Measurements from ENCODE around the gene GRK3. TPM values are rescaled to one million over a fixed set of nuclear protein-coding genes. Genes with fewer than 3 reads are reported as not detected.

Gene GRK3
- total RNA-seq, 1 donor from 2014 or later = 74.9 TPM

GRCh38 chr22:25673713-25674112 lies 109.2 kb downstream of the GRK3 start:
- no peaks in the 10 kb centered on the region for H3K4me1 ChIP-seq
- H3K9me3 ChIP-seq = no peaks in the 10 kb centered on the region
- no peak overlapping the region for H3K4me3 ChIP-seq
- H3K27me3 ChIP-seq = no peaks in the 10 kb centered on the region
- intact Hi-C loops (cut with DNase I) = no loop called here
- DNase-seq (ENCODE audit: low spot score in 2 of 2) = no peak
- H3K36me3 ChIP-seq = no peaks in the 10 kb centered on the region
- no peak overlapping the region for H3K27ac ChIP-seq
- no peak for TF ChIP-seq CTCF (IDR thresholded peaks at IDR 0.05)

GRCh38 chr22:25677631-25678030 lies 113.2 kb downstream of the GRK3 start:
- no peaks in the 10 kb centered on the region for H3K36me3 ChIP-seq
- no peak for DNase-seq (ENCODE audit: low spot score in 2 of 2)
- no peaks in the 10 kb centered on the region for H3K27me3 ChIP-seq
- no peak overlapping the region for H3K4me3 ChIP-seq
- H3K4me1 ChIP-seq = no peaks in the 10 kb centered on the region
- no peak for TF ChIP-seq CTCF (IDR thresholded peaks at IDR 0.05)
- H3K27ac ChIP-seq = no peak overlapping the region
- intact Hi-C loops (cut with DNase I) = no loop called here
- no peaks in the 10 kb centered on the region for H3K9me3 ChIP-seq

GRCh38 chr22:25680051-25680450 lies 115.6 kb downstream of the GRK3 start:
- intact Hi-C loops (cut with DNase I) = no loop called here
- H3K4me1 ChIP-seq = no peaks in the 10 kb centered on the region
- H3K36me3 ChIP-seq = no peaks in the 10 kb centered on the region
- TF ChIP-seq CTCF (IDR thresholded peaks at IDR 0.05) = no peak
- H3K9me3 ChIP-seq = no peaks in the 10 kb centered on the region
- H3K27me3 ChIP-seq = no peaks in the 10 kb centered on the region
- H3K4me3 ChIP-seq = no peak overlapping the region
- no peak for DNase-seq (ENCODE audit: low spot score in 2 of 2)
- H3K27ac ChIP-seq = no peak overlapping the region

- H3K27me3 ChIP-seq = no peaks in the 10 kb centered on the region
- no peaks in the 10 kb centered on the region for H3K9me3 ChIP-seq
- H3K36me3 ChIP-seq = no peaks in the 10 kb centered on the region
- H3K4me1 ChIP-seq = no peaks in the 10 kb centered on the region
- no peak for DNase-seq (ENCODE audit: low spot score in 2 of 2)
- H3K4me3 ChIP-seq = no peak overlapping the region
- no peak for TF ChIP-seq CTCF (IDR thresholded peaks at IDR 0.05)
- no peak overlapping the region for H3K27ac ChIP-seq
- intact Hi-C loops (cut with DNase I) = no loop called here
Observed at GRCh38 chr22:25680956-25681355, 116.5 kb downstream of the GRK3 start.

GRCh38 chr22:25682109-25682508 lies 117.6 kb downstream of the GRK3 start:
- no peak overlapping the region for H3K27ac ChIP-seq
- no peaks in the 10 kb centered on the region for H3K27me3 ChIP-seq
- no peak overlapping the region for H3K4me3 ChIP-seq
- no peaks in the 10 kb centered on the region for H3K36me3 ChIP-seq
- no peaks in the 10 kb centered on the region for H3K9me3 ChIP-seq
- TF ChIP-seq CTCF (IDR thresholded peaks at IDR 0.05) = no peak
- intact Hi-C loops (cut with DNase I) = no loop called here
- no peak for DNase-seq (ENCODE audit: low spot score in 2 of 2)
- H3K4me1 ChIP-seq = no peaks in the 10 kb centered on the region

GRCh38 chr22:25688627-25689026 lies 124.2 kb downstream of the GRK3 start:
- no peaks in the 10 kb centered on the region for H3K4me1 ChIP-seq
- H3K4me3 ChIP-seq = no peak overlapping the region
- intact Hi-C loops (cut with DNase I) = no loop called here
- no peaks in the 10 kb centered on the region for H3K9me3 ChIP-seq
- no peaks in the 10 kb centered on the region for H3K27me3 ChIP-seq
- H3K36me3 ChIP-seq = peaks cover 0 to 7% of the 10 kb centered on the region in 2 donors
- no peak overlapping the region for H3K27ac ChIP-seq
- no peak for TF ChIP-seq CTCF (IDR thresholded peaks at IDR 0.05)
- no peak for DNase-seq (ENCODE audit: low spot score in 2 of 2)

All from ascending aorta (tissue), 2 donors.